ENCODE measurements around the gene AMER1.

Gene AMER1

GRCh38 chrX:64182208-64182607 is 23.3 kb downstream of the AMER1 start:
- no peak for DNase-seq

- DNase-seq: no peak
Observed at GRCh38 chrX:64176876-64177275, 28.6 kb downstream of the AMER1 start.

- DNase-seq: no peak
Observed at GRCh38 chrX:64169988-64170387, 35.5 kb downstream of the AMER1 start.

- no peak for DNase-seq
Observed at GRCh38 chrX:64152857-64153256, 52.7 kb downstream of the AMER1 start.

- DNase-seq: no peak
Observed at GRCh38 chrX:64151911-64152310, 53.6 kb downstream of the AMER1 start.

GRCh38 chrX:64150775-64151174 is 54.7 kb downstream of the AMER1 start:
- no peak for DNase-seq

Data from NK-92 treated with Interleukin-12 subunit alpha and Interleukin-12 subunit beta, amount 100 ng/mL, for 24 hours (cell line).